HG02610 (cell line): Measurements from ENCODE around the gene SNTN.
"Not testable (repeated sequence)": the region's sequence is repeated elsewhere in the genome, so short reads cannot be mapped to it uniquely, and the experiment has no call there.

Experiments used
- ATAC-seq: cut with Tn5 transposase; IDR thresholded peaks from one replicate; pipeline ENCODE4 v1.9.1; 2021; ENCODE audit warnings: mild to moderate bottlenecking, moderate library complexity; ENCODE audit not compliant: unreplicated experiment

The SNTN gene

DNA sequence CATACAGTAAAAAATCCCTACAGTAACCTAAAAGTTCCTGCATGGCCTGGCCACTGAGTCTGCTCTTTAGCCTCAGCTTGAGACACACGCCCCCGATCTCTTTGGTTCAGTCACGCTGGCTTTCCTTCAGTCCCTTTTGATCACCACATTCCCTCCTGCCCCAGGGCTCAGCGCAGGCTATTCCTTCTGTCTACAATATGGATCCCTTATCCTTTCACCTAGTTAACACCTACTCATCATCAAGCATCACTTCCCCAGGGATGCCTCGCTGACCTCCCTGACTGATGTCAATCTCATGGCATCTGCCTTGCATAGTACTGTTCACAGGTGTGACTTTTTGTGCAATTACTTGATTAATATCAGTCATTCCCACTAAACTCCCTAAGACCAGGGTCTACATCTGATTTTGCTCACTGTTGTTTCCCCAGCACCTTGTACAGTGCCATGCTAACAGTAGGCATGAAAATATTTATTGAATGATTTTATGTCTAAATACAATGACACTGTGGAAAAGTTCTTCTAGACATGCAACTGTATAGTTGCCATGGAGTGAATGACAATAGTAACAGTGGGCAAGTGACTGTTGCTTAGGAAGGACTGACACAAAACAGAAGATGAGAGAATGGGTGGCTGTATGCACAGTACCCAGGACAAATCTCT, at the start of gene SNTN:
SNTN (plus strand) TSS at position 610 of the 660 bp plus-strand sequence; CDS start at position 623, 13 bp downstream.
- ATAC-seq, result no peak

- no peak for ATAC-seq
Observed at GRCh38 chr3:63607716-63608115, 44.8 kb upstream of the SNTN start.

- no peak for ATAC-seq
Observed at GRCh38 chr3:63609408-63609807, 43.1 kb upstream of the SNTN start.

DNA sequence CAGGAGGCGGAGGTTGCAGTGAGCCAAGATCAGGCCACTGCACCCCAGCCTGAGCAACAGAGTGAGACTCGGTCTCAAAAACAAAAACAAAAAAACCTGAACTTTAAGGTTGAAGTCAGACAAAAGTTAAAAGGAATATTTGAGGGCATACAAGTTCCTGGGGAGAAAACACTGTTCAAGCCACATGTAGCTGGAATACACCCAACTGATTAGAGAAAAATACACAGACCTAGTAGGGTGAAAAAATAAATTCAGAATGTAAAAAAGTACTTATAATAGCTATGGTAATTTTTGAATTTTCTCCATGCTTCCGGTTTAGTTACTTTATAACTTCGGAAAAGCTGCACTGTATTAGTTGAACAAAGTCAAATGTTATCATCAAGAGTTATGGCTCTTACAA, 42.6 kb upstream of the SNTN start:
- ATAC-seq, result no peak

GRCh38 chr3:63611382-63611781, 41.1 kb upstream of the SNTN start:
- no peak for ATAC-seq

GRCh38 chr3:63613561-63613960, 38.9 kb upstream of the SNTN start:
- no peak for ATAC-seq

GRCh38 chr3:63617391-63617790, 35.1 kb upstream of the SNTN start:
- ATAC-seq, result no peak

- no peak for ATAC-seq
Observed at GRCh38 chr3:63624941-63625560, 27.4 kb upstream of the SNTN start.

GRCh38 chr3:63631670-63632069, 20.8 kb upstream of the SNTN start:
- no peak for ATAC-seq

GRCh38 chr3:63635186-63635585, 17.3 kb upstream of the SNTN start:
- ATAC-seq, result no peak

DNA sequence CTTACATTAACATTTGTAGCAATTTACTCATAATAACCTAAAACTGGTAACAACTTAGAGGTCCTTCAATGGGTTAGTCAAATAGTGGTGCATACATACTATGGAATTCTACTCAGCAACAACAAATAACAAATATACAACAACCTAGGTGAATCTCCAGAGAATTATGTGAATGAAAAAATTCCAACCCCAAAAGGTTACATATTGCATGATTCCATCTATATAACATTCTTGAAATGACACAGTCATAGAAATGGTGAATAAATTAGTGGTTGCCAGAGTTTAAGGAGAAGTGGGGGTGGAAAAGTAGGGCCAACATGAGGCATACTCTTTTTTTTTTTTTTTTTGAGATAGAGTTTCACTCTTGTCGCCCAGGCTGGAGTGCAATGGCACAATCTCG, 12.7 kb upstream of the SNTN start:
- ATAC-seq, result no peak

- no peak for ATAC-seq
Observed at GRCh38 chr3:63642488-63642887, 10.0 kb upstream of the SNTN start.

DNA sequence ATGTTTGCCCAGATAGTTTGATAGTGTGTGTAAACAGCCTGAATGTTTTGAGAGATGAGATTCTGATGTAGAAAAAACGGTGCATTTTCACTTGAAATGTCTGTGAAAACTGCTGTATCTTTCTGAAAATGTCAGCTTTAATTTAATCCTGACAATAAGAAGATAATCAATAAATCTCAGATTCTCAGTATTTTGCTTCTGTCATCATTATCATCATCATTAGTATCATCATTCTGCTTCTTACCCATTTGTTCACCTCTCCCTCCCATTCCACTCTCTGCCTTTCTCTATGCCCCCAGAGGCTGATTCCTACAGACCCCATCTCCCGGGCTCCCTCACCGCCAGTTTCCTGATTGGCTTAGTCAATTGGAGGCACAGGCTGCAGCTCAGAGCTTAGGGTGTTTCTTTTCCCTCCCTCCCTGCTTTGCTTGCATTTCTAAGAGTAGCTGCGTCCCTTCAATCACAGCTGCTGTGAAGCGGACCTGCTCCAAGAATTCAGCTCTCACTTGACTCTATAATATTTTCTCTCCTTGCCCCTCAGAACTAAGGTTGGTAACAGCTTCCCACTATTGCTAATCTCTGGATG, 8.2 kb upstream of the SNTN start:
- ATAC-seq, result no peak

GRCh38 chr3:63644928-63645781, 7.3 kb upstream of the SNTN start:
- not testable (repeated sequence) for ATAC-seq

- ATAC-seq, result no peak
Observed at GRCh38 chr3:63654211-63654610, 1.7 kb downstream of the SNTN start.

- no peak for ATAC-seq
Observed at GRCh38 chr3:63654931-63655330, 2.5 kb downstream of the SNTN start.

- no peak for ATAC-seq
Observed at GRCh38 chr3:63655519-63655918, 3.0 kb downstream of the SNTN start.

GRCh38 chr3:63656786-63657185, 4.3 kb downstream of the SNTN start:
- no peak for ATAC-seq

DNA sequence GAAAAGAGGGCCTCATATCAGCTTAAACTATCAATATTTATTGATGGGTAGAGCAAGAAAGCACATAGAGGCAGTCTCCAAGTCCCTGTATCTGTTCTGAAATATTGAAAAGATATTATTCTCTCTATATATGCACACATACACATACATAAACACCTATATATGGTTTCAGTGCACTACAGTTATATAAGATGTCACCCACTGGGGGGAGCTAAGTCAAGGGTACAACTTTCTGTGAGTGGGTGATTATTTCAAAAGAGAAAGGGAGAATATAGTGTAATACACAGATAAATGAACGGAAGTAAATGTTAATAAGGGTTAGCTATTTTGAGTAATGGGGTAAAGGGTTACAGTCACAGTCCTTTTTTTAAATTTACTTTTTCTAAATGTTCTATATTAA, 8.8 kb downstream of the SNTN start:
- ATAC-seq, result no peak

- ATAC-seq, result no peak
Observed at GRCh38 chr3:63662011-63662410, 9.5 kb downstream of the SNTN start.

DNA sequence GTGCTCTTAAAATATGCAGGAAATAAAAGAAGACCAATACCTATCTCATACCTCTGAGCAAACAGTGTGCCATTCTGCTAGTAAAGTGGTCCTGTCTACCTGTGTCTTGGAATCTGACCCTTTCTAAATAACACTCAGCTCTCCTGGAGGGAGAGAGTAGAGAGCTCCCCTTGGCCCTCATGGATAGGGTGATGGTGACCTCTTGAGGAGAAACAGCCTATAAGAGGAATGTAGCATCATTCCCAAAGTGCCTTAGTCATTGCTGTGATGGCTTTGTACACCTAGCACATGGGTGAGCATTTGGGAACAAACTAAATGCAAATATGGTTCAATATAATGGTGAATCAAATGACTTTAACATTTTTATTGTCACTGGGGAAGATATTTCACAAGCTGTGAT, 10.0 kb downstream of the SNTN start:
- no peak for ATAC-seq

- ATAC-seq, result no peak
Observed at GRCh38 chr3:63670544-63670943, 18.1 kb downstream of the SNTN start.
